ENCODE results near the gene TEX54. TPM values are rescaled to one million over a fixed set of nuclear protein-coding genes. Genes with fewer than 3 reads are reported as not detected.
"Not testable (repeated sequence)": the region's sequence is repeated elsewhere in the genome, so short reads cannot be mapped to it uniquely, and the experiment has no call there.

TEX54 gene
- total RNA-seq, 1 donor: not detected

DNA sequence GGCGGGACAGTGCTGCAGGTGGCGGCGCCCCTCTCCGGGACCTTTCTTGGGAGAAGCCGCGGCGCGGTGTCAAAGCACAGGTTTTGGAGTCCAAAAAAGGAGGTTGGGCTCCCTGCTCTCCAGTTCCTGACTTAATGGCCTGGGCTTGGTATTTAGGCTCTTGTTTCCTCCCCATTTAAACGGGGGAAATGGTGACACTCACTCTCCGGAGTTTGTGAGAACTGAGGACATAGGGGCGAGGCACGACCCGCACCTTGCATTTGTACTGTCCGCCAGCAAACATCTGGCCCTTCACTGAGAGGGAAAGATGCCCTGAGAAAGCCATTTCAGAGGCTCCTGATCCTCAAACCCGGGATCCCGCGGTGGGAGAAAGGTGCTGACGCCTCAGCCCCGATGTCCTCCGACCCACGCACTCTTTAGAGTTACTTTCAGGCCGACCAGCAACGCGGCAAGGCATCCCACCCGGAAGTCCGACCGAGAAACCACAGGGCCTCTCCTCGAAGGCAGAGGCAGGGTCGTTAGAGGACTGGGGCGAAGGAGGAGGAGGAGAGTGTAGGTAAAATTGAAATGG lies 9.6 kb upstream of the TEX54 start:
- peak overlapping the region; percentile 99 for H3K27ac ChIP-seq (ENCODE audit: low read depth, low read length)
- peaks cover 23% of the 10 kb centered on the region for H3K4me1 ChIP-seq (ENCODE audit: insufficient read depth, low read length)
- peak overlapping the region; percentile 78 for H3K4me2 ChIP-seq (ENCODE audit: insufficient read depth, low read length)
- TF ChIP-seq, protein P1, sequence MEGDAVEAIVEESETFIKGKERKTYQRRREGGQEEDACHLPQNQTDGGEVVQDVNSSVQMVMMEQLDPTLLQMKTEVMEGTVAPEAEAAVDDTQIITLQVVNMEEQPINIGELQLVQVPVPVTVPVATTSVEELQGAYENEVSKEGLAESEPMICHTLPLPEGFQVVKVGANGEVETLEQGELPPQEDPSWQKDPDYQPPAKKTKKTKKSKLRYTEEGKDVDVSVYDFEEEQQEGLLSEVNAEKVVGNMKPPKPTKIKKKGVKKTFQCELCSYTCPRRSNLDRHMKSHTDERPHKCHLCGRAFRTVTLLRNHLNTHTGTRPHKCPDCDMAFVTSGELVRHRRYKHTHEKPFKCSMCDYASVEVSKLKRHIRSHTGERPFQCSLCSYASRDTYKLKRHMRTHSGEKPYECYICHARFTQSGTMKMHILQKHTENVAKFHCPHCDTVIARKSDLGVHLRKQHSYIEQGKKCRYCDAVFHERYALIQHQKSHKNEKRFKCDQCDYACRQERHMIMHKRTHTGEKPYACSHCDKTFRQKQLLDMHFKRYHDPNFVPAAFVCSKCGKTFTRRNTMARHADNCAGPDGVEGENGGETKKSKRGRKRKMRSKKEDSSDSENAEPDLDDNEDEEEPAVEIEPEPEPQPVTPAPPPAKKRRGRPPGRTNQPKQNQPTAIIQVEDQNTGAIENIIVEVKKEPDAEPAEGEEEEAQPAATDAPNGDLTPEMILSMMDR (IDR thresholded peaks at IDR 0.05; ENCODE audit: extremely low read depth, low read depth, low read length): no peak
- H3K4me3 ChIP-seq (ENCODE audit: insufficient read depth, low read length): peak overlapping the region; percentile 67
- no peaks in the 10 kb centered on the region for H4K20me1 ChIP-seq (ENCODE audit: insufficient read depth, low read length)
- no peaks in the 10 kb centered on the region for H3K27me3 ChIP-seq (ENCODE audit: insufficient read depth, low read length)
- H2AFZ ChIP-seq (ENCODE audit: low read length): peak overlapping the region; percentile 88
- H3K36me3 ChIP-seq (ENCODE audit: insufficient read depth, low read length): peaks cover 5% of the 10 kb centered on the region
- H3K79me2 ChIP-seq (ENCODE audit: insufficient read depth, low read length): peaks cover 20% of the 10 kb centered on the region
- no peaks in the 10 kb centered on the region for H3K9me3 ChIP-seq (ENCODE audit: low read depth, low read length)
- peak; percentile 48 for DNase-seq (ENCODE audit: insufficient read length, low spot score, missing footprints)

DNA sequence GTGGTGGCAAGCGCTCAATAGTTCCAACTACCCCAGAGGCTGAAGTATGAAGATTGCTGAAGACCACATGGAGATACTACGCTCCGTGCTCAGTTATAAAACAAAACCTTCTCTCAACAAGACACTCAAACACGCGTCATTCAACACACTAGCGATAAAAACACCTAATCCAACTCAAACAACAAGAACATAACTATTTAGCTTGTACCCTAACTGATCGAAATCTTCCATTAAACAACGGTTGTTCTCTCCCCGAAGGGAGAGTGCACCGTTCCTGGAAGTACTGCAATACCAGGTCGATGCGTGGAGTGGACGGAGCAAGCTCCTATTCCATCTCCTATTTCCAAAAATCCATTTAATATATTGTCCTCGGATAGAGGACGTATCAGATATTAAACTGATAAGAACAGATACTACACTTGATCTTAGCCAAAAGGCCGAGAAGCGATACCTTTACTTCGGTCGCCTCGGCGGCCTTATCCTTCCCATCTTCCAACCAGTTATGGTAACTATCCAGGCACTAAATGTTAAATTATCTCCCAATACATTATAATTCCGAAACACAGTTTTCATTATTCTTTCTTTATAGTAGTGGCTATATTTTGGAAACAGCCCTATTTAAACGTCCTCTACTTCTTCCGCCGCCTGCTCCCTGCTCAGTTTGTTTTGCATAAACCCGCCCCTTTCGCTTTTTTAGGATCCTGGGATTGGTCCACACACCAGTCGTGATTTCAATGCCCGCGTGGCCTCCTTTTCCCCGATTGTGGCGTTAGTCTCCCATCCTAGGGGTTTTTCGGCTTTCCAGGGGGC lies 8.9 kb upstream of the TEX54 start:
- DNase-seq (ENCODE audit: insufficient read length, low spot score, missing footprints): peak; percentile 93
- TF ChIP-seq, protein P1 (IDR thresholded peaks at IDR 0.05; ENCODE audit: extremely low read depth, low read depth, low read length): no peak
- peak overlapping the region; percentile 88 for H2AFZ ChIP-seq (ENCODE audit: low read length)

DNA sequence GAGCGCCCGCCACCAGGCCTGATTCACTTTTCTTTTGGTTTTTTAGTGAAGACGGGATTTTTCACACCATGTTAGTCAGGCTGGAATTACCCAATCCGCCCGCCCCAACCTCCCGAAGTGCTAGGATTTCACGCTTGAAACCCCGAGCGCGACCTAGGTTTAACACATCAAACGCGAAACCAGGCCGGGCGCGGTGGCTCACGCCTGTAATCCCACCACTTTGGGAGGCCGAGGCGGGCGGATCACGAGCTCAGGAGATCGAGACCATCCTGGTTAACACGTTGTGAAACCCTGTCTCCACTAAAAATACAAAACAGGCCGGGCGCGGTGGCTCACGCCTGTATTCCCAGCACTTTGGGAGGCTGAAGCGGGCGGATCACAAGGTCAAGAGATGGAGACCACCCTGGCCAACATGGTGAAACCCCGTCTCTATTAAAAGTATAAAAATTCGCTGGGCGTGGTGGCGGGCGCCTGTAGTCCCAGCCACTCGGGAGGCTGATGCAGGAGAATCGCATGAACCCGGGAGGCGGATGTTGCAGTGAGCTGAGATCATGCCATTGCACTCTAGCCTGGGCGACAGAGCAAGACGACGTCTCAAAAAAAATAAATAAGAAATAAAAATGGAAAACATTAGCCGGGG lies 8.2 kb upstream of the TEX54 start:
- not testable (repeated sequence) for H3K27me3 ChIP-seq (ENCODE audit: insufficient read depth, low read length); H2AFZ ChIP-seq (ENCODE audit: low read length); H3K36me3 ChIP-seq (ENCODE audit: insufficient read depth, low read length); H3K9me3 ChIP-seq (ENCODE audit: low read depth, low read length); H4K20me1 ChIP-seq (ENCODE audit: insufficient read depth, low read length)
- H3K4me1 ChIP-seq (ENCODE audit: insufficient read depth, low read length): peaks cover 23% of the 10 kb centered on the region
- peak; percentile 69 for DNase-seq (ENCODE audit: insufficient read length, low spot score, missing footprints)
- peaks cover 31% of the 10 kb centered on the region for H3K79me2 ChIP-seq (ENCODE audit: insufficient read depth, low read length)
- H3K4me2 ChIP-seq (ENCODE audit: insufficient read depth, low read length): peak overlapping the region; percentile 89
- H3K4me3 ChIP-seq (ENCODE audit: insufficient read depth, low read length): peak overlapping the region; percentile 95
- H3K27ac ChIP-seq (ENCODE audit: low read depth, low read length): peak overlapping the region; percentile 90

More for the DNA sequence above, 8.9 kb upstream of the TEX54 start:
- peaks cover 5% of the 10 kb centered on the region for H3K36me3 ChIP-seq (ENCODE audit: insufficient read depth, low read length)
- peak overlapping the region; percentile 67 for H3K4me3 ChIP-seq (ENCODE audit: insufficient read depth, low read length)
- peak overlapping the region; percentile 99 for H3K27ac ChIP-seq (ENCODE audit: low read depth, low read length)
- H3K4me1 ChIP-seq (ENCODE audit: insufficient read depth, low read length): peaks cover 23% of the 10 kb centered on the region
- no peaks in the 10 kb centered on the region for H4K20me1 ChIP-seq (ENCODE audit: insufficient read depth, low read length)
- no peaks in the 10 kb centered on the region for H3K27me3 ChIP-seq (ENCODE audit: insufficient read depth, low read length)
- peak overlapping the region; percentile 78 for H3K4me2 ChIP-seq (ENCODE audit: insufficient read depth, low read length)
- no peaks in the 10 kb centered on the region for H3K9me3 ChIP-seq (ENCODE audit: low read depth, low read length)
- H3K79me2 ChIP-seq (ENCODE audit: insufficient read depth, low read length): peaks cover 24% of the 10 kb centered on the region

DNA sequence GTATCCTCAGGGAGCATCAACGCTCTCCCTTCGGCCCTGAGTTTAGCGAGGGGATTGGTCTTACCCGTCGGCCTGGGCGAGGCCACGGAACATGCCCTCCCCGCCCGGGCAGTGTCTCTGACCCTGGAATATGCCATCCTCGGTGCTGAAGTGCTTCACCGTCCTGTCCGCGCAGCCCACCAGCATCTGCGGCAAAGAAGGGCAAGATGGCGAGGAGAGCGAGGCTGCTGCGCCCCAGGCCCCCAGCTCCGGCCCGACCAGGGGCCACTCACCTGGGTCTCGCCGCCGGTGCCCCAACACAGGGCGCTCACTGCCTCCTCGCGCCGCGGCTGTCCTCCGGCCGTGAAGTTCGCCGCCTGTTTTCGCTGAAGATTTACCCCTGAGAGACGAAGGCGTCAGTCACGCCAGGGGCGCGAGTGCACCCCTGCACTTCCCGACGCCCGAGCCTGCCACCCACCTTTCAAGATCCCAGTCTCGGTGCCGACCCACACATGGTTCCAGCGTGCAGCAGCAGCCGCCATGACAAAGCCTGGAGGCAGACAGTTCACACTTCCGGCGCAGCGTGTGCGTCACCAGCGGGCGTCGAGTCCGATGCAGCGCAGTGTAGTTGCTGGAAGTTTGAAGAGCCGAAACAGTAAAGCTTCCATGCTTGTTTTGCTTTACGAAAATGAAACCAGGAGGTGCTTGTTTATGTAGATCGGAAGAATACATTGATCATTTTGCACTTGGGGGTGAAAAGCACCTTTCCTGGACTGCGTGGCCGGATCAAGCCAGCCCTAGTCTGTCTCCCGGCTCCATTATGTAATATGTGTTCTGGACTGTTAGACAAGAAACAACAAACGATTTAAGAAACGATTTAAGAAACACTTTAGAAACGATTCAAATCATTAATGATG lies 6.7 kb upstream of the TEX54 start, which contains the start of gene WDR74:
Gene WDR74, minus strand, starts transcription at position 541 of the 896 bp plus-strand sequence. Its CDS starts 20 bp downstream, at position 521.
- TF ChIP-seq, protein P1 (IDR thresholded peaks at IDR 0.05; ENCODE audit: extremely low read depth, low read depth, low read length): no peak
- H3K4me1 ChIP-seq (ENCODE audit: insufficient read depth, low read length): peaks cover 23% of the 10 kb centered on the region
- H2AFZ ChIP-seq (ENCODE audit: low read length): peak within 1 kb of the TSS; percentile 74

More for the DNA sequence above, 6.7 kb upstream of the TEX54 start, which contains the start of gene WDR74:
- peak; percentile 96 for DNase-seq (ENCODE audit: insufficient read length, low spot score, missing footprints)
- Histone ChIP-seq H3K4me3 (ENCODE audit: insufficient read depth, low read length) (peak within 1 kb of the TSS; percentile 95), H3K9me3 (ENCODE audit: low read depth, low read length) (no peaks in the 10 kb centered on the region), H3K36me3 (ENCODE audit: insufficient read depth, low read length) (peaks cover 20% of the 10 kb centered on the region), H3K27me3 (ENCODE audit: insufficient read depth, low read length) (no peaks in the 10 kb centered on the region), H3K27ac (ENCODE audit: low read depth, low read length) (peak within 1 kb of the TSS; percentile 90), H4K20me1 (ENCODE audit: insufficient read depth, low read length) (no peaks in the 10 kb centered on the region), H3K4me2 (ENCODE audit: insufficient read depth, low read length) (peak within 1 kb of the TSS; percentile 89), H3K79me2 (ENCODE audit: insufficient read depth, low read length) (peaks cover 46% of the 10 kb centered on the region)
